ENCODE results near the gene MBP. TPM values are rescaled to one million over a fixed set of nuclear protein-coding genes. Genes with fewer than 3 reads are reported as not detected.
"Not testable (repeated sequence)": the region's sequence is repeated elsewhere in the genome, so short reads cannot be mapped to it uniquely, and the experiment has no call there.

MBP gene
- total RNA-seq, 1 donor from 2014 or later = 35.0 TPM

DNA sequence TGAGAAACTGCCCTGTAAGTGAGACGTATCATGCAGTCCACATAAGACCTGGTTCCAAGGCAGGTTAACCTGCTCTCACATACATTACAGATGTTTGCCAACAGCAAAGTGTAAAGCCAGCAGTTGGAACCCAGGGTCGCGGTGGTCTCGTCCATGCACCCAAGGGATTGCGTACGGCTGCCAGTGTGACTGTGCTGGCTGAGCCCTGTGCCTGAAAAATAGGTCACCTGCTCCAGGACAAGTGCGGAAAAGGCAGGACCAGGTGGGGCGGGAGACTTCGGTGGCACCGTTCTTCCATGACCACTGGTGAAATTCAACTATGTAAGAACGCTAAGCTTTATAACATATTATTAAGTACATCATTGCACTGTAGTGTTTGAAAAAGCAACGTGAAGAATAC lies 110.5 kb downstream of the MBP start:
- Histone ChIP-seq H3K36me3 (no peaks in the 10 kb centered on the region), H3K9me3 (replicated peaks) (no peaks in the 10 kb centered on the region), H3K4me3 (no peak overlapping the region), H3K27ac (replicated peaks) (no peak overlapping the region), H3K4me1 (peaks cover 11% of the 10 kb centered on the region), H3K27me3 (ENCODE audit: low read depth) (no peaks in the 10 kb centered on the region)
- intact Hi-C loops (cut with micrococcal nuclease) = no loop called here
- TF ChIP-seq, protein P1, sequence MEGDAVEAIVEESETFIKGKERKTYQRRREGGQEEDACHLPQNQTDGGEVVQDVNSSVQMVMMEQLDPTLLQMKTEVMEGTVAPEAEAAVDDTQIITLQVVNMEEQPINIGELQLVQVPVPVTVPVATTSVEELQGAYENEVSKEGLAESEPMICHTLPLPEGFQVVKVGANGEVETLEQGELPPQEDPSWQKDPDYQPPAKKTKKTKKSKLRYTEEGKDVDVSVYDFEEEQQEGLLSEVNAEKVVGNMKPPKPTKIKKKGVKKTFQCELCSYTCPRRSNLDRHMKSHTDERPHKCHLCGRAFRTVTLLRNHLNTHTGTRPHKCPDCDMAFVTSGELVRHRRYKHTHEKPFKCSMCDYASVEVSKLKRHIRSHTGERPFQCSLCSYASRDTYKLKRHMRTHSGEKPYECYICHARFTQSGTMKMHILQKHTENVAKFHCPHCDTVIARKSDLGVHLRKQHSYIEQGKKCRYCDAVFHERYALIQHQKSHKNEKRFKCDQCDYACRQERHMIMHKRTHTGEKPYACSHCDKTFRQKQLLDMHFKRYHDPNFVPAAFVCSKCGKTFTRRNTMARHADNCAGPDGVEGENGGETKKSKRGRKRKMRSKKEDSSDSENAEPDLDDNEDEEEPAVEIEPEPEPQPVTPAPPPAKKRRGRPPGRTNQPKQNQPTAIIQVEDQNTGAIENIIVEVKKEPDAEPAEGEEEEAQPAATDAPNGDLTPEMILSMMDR (IDR thresholded peaks at IDR 0.05; ENCODE audit: borderline replicate concordance) = no peak
- DNase-seq = no peak

DNA sequence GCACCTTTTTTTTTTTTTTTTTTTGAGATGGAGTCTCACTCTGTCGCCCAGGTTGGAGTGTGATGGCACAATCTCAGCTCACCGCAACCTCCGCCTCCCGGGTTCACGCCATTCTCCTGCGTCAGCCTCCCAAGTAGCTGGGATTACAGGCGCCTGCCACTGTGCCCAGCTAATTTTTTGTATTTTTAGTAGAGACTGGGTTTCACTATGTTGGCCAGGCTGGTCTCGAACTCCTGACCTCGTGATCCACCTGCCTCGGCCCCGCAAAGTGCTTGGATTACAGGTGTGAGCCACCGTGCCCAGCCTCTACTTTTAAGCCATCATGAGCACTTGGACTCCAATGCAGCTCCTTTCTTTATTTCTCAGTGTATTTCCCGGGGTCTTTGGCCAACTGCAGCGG lies 111.1 kb downstream of the MBP start:
- H3K27ac ChIP-seq (replicated peaks); DNase-seq; intact Hi-C loops (cut with micrococcal nuclease); H3K36me3 ChIP-seq; H3K27me3 ChIP-seq (ENCODE audit: low read depth); H3K4me3 ChIP-seq; H3K9me3 ChIP-seq (replicated peaks): not testable (repeated sequence)
- H3K4me1 ChIP-seq = peaks cover 15% of the 10 kb centered on the region

- H3K27ac ChIP-seq (replicated peaks) = no peak overlapping the region
- no peak overlapping the region for H3K4me3 ChIP-seq
- DNase-seq = no peak
- intact Hi-C loops (cut with micrococcal nuclease) = no loop called here
- H3K4me1 ChIP-seq = peaks cover 18% of the 10 kb centered on the region
- no peaks in the 10 kb centered on the region for H3K27me3 ChIP-seq (ENCODE audit: low read depth)
- TF ChIP-seq, protein P1 (IDR thresholded peaks at IDR 0.05; ENCODE audit: borderline replicate concordance) = no peak
- H3K36me3 ChIP-seq = peaks cover 7% of the 10 kb centered on the region
- no peaks in the 10 kb centered on the region for H3K9me3 ChIP-seq (replicated peaks)
These were observed 111.5 kb downstream of the MBP start for GRCh38 chr18:77021075-77021474.

DNA sequence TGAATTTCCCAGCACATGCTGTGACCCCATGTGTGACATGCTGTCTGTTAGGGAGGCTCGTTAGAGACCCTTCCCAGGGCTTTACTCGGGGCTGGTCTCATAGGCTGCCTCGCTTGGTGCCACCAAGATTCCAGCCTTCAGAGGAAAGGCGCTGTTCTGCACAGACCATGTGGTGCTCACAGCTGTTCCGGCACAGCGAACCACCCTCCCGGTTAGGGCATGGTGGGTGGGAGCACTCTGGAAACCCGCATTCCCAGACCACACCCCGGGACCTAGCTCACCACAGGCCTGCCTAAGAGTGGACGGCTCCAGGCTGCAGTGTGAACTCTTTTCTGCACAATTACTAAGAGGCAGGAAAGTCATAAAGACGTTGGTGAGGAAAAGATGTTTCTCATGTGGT lies 112.0 kb downstream of the MBP start:
- Histone ChIP-seq H3K27me3 (ENCODE audit: low read depth) (no peaks in the 10 kb centered on the region), H3K4me1 (peaks cover 23% of the 10 kb centered on the region), H3K27ac (replicated peaks) (no peak overlapping the region), H3K4me3 (no peak overlapping the region), H3K36me3 (peaks cover 7% of the 10 kb centered on the region), H3K9me3 (replicated peaks) (no peaks in the 10 kb centered on the region)
- no peak for DNase-seq
- intact Hi-C loops (cut with micrococcal nuclease) = no loop called here
- TF ChIP-seq, protein P1 (IDR thresholded peaks at IDR 0.05; ENCODE audit: borderline replicate concordance) = no peak

DNA sequence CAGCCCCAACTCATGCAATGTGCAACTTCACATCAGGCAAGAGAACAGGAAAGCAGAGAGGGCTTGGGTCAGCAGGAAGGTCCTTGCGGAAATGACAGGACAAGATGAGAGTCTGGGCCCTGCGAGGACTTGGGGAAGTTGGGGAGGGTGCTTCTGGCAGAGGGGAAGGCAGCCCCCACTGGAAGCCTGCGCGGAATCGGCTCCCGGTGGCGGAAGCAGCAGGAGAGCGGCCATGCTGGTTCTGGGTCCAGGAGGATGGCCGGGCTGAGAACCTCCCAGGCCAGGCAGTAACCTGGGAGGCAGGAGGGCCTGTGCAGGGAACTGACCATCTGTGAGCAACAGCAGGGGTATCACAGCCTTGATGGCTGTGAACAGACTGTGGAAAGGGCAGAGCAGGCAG lies 112.9 kb downstream of the MBP start:
- intact Hi-C loops (cut with micrococcal nuclease) = no loop called here
- TF ChIP-seq, protein P1 (IDR thresholded peaks at IDR 0.05; ENCODE audit: borderline replicate concordance) = no peak
- peaks cover 7% of the 10 kb centered on the region for H3K36me3 ChIP-seq
- H3K27ac ChIP-seq (replicated peaks) = no peak overlapping the region
- H3K4me1 ChIP-seq = peaks cover 32% of the 10 kb centered on the region
- no peak for DNase-seq
- no peak overlapping the region for H3K4me3 ChIP-seq
- H3K9me3 ChIP-seq (replicated peaks) = no peaks in the 10 kb centered on the region
- H3K27me3 ChIP-seq (ENCODE audit: low read depth) = no peaks in the 10 kb centered on the region

DNA sequence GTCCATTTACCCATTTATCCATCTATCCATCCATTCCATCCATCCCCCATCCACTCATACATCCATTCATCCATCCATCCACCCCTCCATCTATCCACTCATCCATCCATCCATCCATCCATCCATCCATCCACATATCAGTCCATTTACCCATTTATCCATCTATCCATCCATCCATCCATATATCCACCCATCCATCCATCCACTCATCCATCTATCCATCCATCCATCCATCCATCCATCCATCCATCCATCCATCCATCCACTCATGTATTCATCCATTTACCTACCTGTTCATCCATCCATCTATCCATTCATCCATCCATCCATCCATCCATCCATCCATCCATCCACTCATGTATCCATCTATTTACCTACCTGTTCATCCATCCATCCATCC lies 113.9 kb downstream of the MBP start:
- H3K4me3 ChIP-seq; H3K36me3 ChIP-seq; H3K9me3 ChIP-seq (replicated peaks); intact Hi-C loops (cut with micrococcal nuclease); H3K27ac ChIP-seq (replicated peaks); H3K27me3 ChIP-seq (ENCODE audit: low read depth); DNase-seq: not testable (repeated sequence)
- H3K4me1 ChIP-seq = peaks cover 42% of the 10 kb centered on the region

DNA sequence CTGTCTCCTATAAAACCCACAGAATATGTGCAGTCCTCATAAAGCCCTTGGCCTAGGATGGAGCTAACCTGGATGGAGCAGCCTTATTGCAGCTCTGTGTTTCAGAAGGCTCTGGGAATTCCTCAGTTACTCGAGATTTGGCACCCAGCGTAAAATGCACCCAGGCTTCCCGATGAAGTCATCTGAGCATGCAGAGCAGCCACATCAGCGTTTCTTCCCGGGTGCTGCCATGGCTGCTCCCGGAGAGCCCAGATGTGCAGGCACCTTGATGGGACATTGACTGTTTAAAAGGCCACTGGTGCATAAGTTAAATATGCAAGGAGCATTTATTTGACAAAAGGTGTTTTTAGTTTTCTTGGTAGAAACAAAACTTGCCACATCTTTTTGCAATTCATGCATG lies 115.2 kb downstream of the MBP start:
- DNase-seq = no peak
- intact Hi-C loops (cut with micrococcal nuclease) = no loop called here
- H3K27ac ChIP-seq (replicated peaks) = no peak overlapping the region
- no peaks in the 10 kb centered on the region for H3K9me3 ChIP-seq (replicated peaks)
- H3K36me3 ChIP-seq = peaks cover 7% of the 10 kb centered on the region
- TF ChIP-seq, protein P1 (IDR thresholded peaks at IDR 0.05; ENCODE audit: borderline replicate concordance) = no peak
- H3K4me1 ChIP-seq = peaks cover 48% of the 10 kb centered on the region
- no peaks in the 10 kb centered on the region for H3K27me3 ChIP-seq (ENCODE audit: low read depth)
- no peak overlapping the region for H3K4me3 ChIP-seq
